K562 (cell line): Measurements from ENCODE around the gene APOM. TPM values are rescaled to one million over a fixed set of nuclear protein-coding genes. Genes with fewer than 3 reads are reported as not detected.

Experiments used
- ARHGAP35 ChIP-seq: fragments of 450-650 bp; IDR thresholded peaks from 2 replicates; pipeline ENCODE4 v1.6.1; 2018; ENCODE audit not compliant: partially characterized antibody
- ARID1B ChIP-seq: fragments of 450-650 bp; IDR thresholded peaks from 2 replicates; pipeline ENCODE4 v1.6.1; 2016; ENCODE audit warnings: antibody characterized with exemption, mild to moderate bottlenecking, inconsistent platforms
- BCLAF1 ChIP-seq, 2 experiments: fragments of 450-650 bp in 1 of 2; IDR thresholded peaks; 2 replicates each; pipeline ENCODE4 v1.6.1; 2011 to 2017; ENCODE audit warnings: low read depth in 2 of 2, antibody characterized with exemption in 1 of 2, borderline replicate concordance in 1 of 2, low read length in 1 of 2, mild to moderate bottlenecking in 1 of 2, mixed read lengths in 1 of 2; ENCODE audit not compliant: control insufficient read depth in 1 of 2
- CEBPB ChIP-seq: fragments of 450-650 bp; IDR thresholded peaks from 2 replicates; pipeline ENCODE4 v1.6.1; 2016; ENCODE audit warnings: missing genetic modification characterization, missing compliant biosample characterization
- DIDO1 ChIP-seq: fragments of 450-650 bp; IDR thresholded peaks from 2 replicates; pipeline ENCODE4 v1.6.1; 2016; ENCODE audit warnings: low read depth, missing biosample characterization, missing genetic modification characterization
- ELK3 ChIP-seq: fragments of 450-650 bp; formaldehyde crosslinking; IDR thresholded peaks from 2 replicates; pipeline ENCODE4 v1.4.0; 2020; ENCODE audit warnings: mild to moderate bottlenecking
- FOXP1 ChIP-seq: sonication (generic); formaldehyde crosslinking; IDR thresholded peaks from 2 replicates; pipeline ENCODE4 v1.8.0; 2022; ENCODE audit warnings: mild to moderate bottlenecking, missing genetic modification reagents
- GTF2A2 ChIP-seq: IDR thresholded peaks from 2 replicates; pipeline ENCODE4 v1.6.1; 2016; ENCODE audit warnings: mild to moderate bottlenecking, missing genetic modification characterization, missing compliant biosample characterization
- GTF2F1 ChIP-seq: IDR thresholded peaks from 2 replicates; pipeline ENCODE4 v1.6.1; 2011; ENCODE audit warnings: low read depth, low read length, improper control_type of control experiment
- L3MBTL2 ChIP-seq: fragments of 450-650 bp; IDR thresholded peaks from 2 replicates; pipeline ENCODE4 v1.6.1; 2016; ENCODE audit warnings: mild to moderate bottlenecking, moderate library complexity
- MEIS2 ChIP-seq: fragments of 450-650 bp; IDR thresholded peaks from 2 replicates; pipeline ENCODE4 v1.6.1; 2014; ENCODE audit warnings: mild to moderate bottlenecking; ENCODE audit not compliant: partially characterized antibody
- NKRF ChIP-seq: fragments of 450-650 bp; IDR thresholded peaks from 2 replicates; pipeline ENCODE4 v1.6.1; 2016; ENCODE audit warnings: borderline replicate concordance
- PHF20 ChIP-seq: fragments of 450-650 bp; IDR thresholded peaks from 2 replicates; pipeline ENCODE4 v1.6.1; 2018; ENCODE audit not compliant: partially characterized antibody
- SAFB ChIP-seq: fragments of 200-400 bp; formaldehyde crosslinking; IDR thresholded peaks from 2 replicates; pipeline ENCODE4 v1.6.1; 2017; ENCODE audit warnings: low read depth, low read length, borderline replicate concordance
- ZNF239 ChIP-seq: fragments of 250-450 bp; sonication (Bioruptor Pico); IDR thresholded peaks from 2 replicates; pipeline ENCODE4 v1.4.0; 2020; ENCODE audit warnings: mild to moderate bottlenecking
- ZNF282 ChIP-seq: sonication (generic); formaldehyde crosslinking; IDR thresholded peaks from 2 replicates; pipeline ENCODE4 v1.8.1; 2023; ENCODE audit warnings: missing genetic modification reagents
- ZNF316 ChIP-seq: fragments of 450-650 bp; IDR thresholded peaks from 2 replicates; pipeline ENCODE4 v1.6.1; 2016
- ZNF511 ChIP-seq: sonication (generic); formaldehyde crosslinking; IDR thresholded peaks from 2 replicates; pipeline ENCODE4 v1.8.0; 2022; ENCODE audit warnings: mild to moderate bottlenecking, missing genetic modification reagents
- ZNF707 ChIP-seq: fragments of 250-450 bp; sonication (Bioruptor Pico); conservative IDR thresholded peaks from 2 replicates; pipeline ENCODE4 v1.8.0; 2022; ENCODE audit warnings: inconsistent platforms, mild to moderate bottlenecking, moderate library complexity
- ZSCAN29 ChIP-seq: fragments of 450-650 bp; IDR thresholded peaks from 2 replicates; pipeline ENCODE4 v1.6.1; 2017
- polyA plus RNA-seq, 8 experiments: library from polyadenylated mRNA; depleted of rRNA in 4 of 8; stranded (reverse) in 5 of 8; unstranded in 3 of 8; fragments of >200 nt; fragmentation: Nextera tagmentation in 2 of 8; fragmentation: Illumina TruSeq in 1 of 8; extraction: Ambion mirVana in 2 of 8; extraction: Trizol in 1 of 8; gene quantifications; 2 replicates each; pipeline versions ENCODE4 v1.2.1 to v1.2.3, GENCODE V29; 2011 to 2014; ENCODE audit warnings: inconsistent platforms in 1 of 8, missing spikeins in 1 of 8
- total RNA-seq, 7 experiments: library from RNA; depleted of rRNA in 6 of 7; stranded (reverse); fragments of >200 nt in 6 of 7; fragmentation: Illumina TruSeq in 2 of 7; extraction: Trizol in 2 of 7; gene quantifications; 2 replicates each; pipeline versions ENCODE4 v1.2.1 to v1.2.3, GENCODE V29; 2011 to 2021; ENCODE audit warnings: low replicate concordance in 1 of 7

The APOM gene
- total and polyA plus RNA-seq, 9 of the 15 experiments (the other 6 are each of a cell fraction or from before 2014, with no cell fraction given): 5.7 to 24.3 (median 10.4) TPM

- TF ChIP-seq GTF2A2 (tag) (no peak), ZNF316 (peak; percentile 54), ZSCAN29 (no peak), ZNF239 (0 out of 2 replicates have a peak, but pooled peaks have one; percentile 24), FOXP1 (CRISPR knock-in tag) (no peak), CEBPB (tag) (peak; percentile 89), PHF20 (peak; percentile 87), BCLAF1 (IDR thresholded peaks at IDR 0.05; ENCODE audit: borderline replicate concordance in 1 of 2, control insufficient read depth in 1 of 2, low read depth in 2 of 2, low read length in 1 of 2) (0 out of 4 replicates have a peak, but pooled peaks of 1 of the 2 experiments have one; percentile 75), ARHGAP35 (no peak), ZNF282 (CRISPR knock-in tag) (no peak), NKRF (peak; percentile 93), DIDO1 (tag) (no peak; the same call in 1 of the 2 replicates), ZNF511 (CRISPR knock-in tag) (peak; percentile 67; the same call in 1 of the 2 replicates), MEIS2 (peak; percentile 6), GTF2F1 (no peak; the same call in 1 of the 2 replicates), ARID1B (peak; percentile 40), ELK3 (CRISPR knock-in tag) (no peak), L3MBTL2 (peak; percentile 99), SAFB (no peak), ZNF707 (CRISPR knock-in tag) (no peak; the same call in 1 of the 2 replicates)
Observed at GRCh38 chr6:31619805-31620585, 35.7 kb upstream of the APOM start (continued).
